IMR-90 (cell line): ENCODE data around the gene NOP14. TPM values are rescaled to one million over a fixed set of nuclear protein-coding genes. Genes with fewer than 3 reads are reported as not detected.

Source experiments
- ATAC-seq: fragments of 200-7000 bp; cut with Tn5 transposase; 2 replicates; pipeline ENCODE4 v1.9.1; 2020; ENCODE audit warnings: low read depth, mild to moderate bottlenecking, moderate library complexity
- BruUV-seq: library from RNA; stranded (reverse); fragments of 400-500 nt; replicated peaks from 2 replicates; lab custom pipeline; 2021; lab: Mats Ljungman, UMichigan
- CTCF ChIA-PET: fragments of 300-600 bp; formaldehyde crosslinking; extraction: SDS; loops from one replicate; lab custom pipeline; 2021; ENCODE audit warnings: antibody characterized with exemption; lab: Yijun Ruan, JAX
- POLR2A ChIA-PET: fragments of 300-600 bp; sonication (Branson Sonifier 250); formaldehyde crosslinking; loops from one replicate; lab custom pipeline; 2022; ENCODE audit warnings: antibody characterized with exemption; ENCODE audit not compliant: unreplicated experiment; lab: Charles Lee
- DNase-seq: peaks from one replicate; pipeline ENCODE4 v3.0.0; 2013
- H2AFZ ChIP-seq: replicated peaks from 2 replicates; pipeline ENCODE3; 2013; ENCODE audit warnings: low read length, mild to moderate bottlenecking; ENCODE audit not compliant: poor library complexity
- H2AK5ac ChIP-seq: 2 replicates; pipeline ENCODE4 v1.6.1; 2013; ENCODE audit warnings: low read depth, low read length, inconsistent platforms
- H2AK9ac ChIP-seq: replicated peaks from 2 replicates; pipeline ENCODE3; 2013; ENCODE audit warnings: mild to moderate bottlenecking, low read depth, low read length, moderate library complexity; ENCODE audit not compliant: poor library complexity
- H2BK120ac ChIP-seq: 2 replicates; pipeline ENCODE4 v1.6.1; 2013; ENCODE audit warnings: low read depth, low read length, inconsistent platforms
- H2BK15ac ChIP-seq: 3 replicates; pipeline ENCODE4 v1.6.1; 2013; ENCODE audit warnings: low read depth, low read length, inconsistent platforms
- H2BK20ac ChIP-seq: 2 replicates; pipeline ENCODE4 v1.6.1; 2013; ENCODE audit warnings: low read depth, mild to moderate bottlenecking, inconsistent platforms, low read length, moderate library complexity
- H2BK5ac ChIP-seq: 2 replicates; pipeline ENCODE4 v1.6.1; 2013; ENCODE audit warnings: mild to moderate bottlenecking, low read depth, low read length, inconsistent platforms; ENCODE audit not compliant: poor library complexity, severe bottlenecking
- H3K14ac ChIP-seq: replicated peaks from 2 replicates; pipeline ENCODE4 v1.6.1; 2013; ENCODE audit warnings: low read depth, low read length, inconsistent platforms
- H3K18ac ChIP-seq: 2 replicates; pipeline ENCODE4 v1.6.1; 2013; ENCODE audit warnings: low read depth, low read length, control low read depth
- H3K23ac ChIP-seq: 2 replicates; pipeline ENCODE4 v1.6.1; 2013; ENCODE audit warnings: low read depth, low read length, inconsistent platforms
- H3K27ac ChIP-seq: 2 replicates; pipeline ENCODE4 v1.5.1; 2013; ENCODE audit warnings: mild to moderate bottlenecking, control low read depth, low read length; ENCODE audit not compliant: insufficient read depth
- H3K27me3 ChIP-seq: 2 replicates; pipeline ENCODE4 v1.6.1; 2013; ENCODE audit warnings: low read length; ENCODE audit not compliant: control insufficient read depth, insufficient read depth
- H3K36me3 ChIP-seq: 2 replicates; pipeline ENCODE4 v1.6.1; 2013; ENCODE audit warnings: low read length, mixed read lengths; ENCODE audit not compliant: control insufficient read depth, insufficient read depth
- H3K4ac ChIP-seq: 2 replicates; pipeline ENCODE4 v1.6.1; 2013; ENCODE audit warnings: low read depth, low read length, inconsistent platforms
- H3K4me1 ChIP-seq: 2 replicates; pipeline ENCODE4 v1.6.1; 2013; ENCODE audit warnings: low read length, mixed read lengths; ENCODE audit not compliant: control insufficient read depth, insufficient read depth
- H3K4me2 ChIP-seq: 2 replicates; pipeline ENCODE4 v1.6.1; 2013; ENCODE audit warnings: low read depth, mild to moderate bottlenecking, control low read depth, low read length, moderate library complexity
- H3K4me3 ChIP-seq: 2 replicates; pipeline ENCODE4 v1.5.1; 2013; ENCODE audit warnings: low read depth, mild to moderate bottlenecking, control low read depth, low read length, moderate library complexity; ENCODE audit not compliant: insufficient read depth
- H3K56ac ChIP-seq: 2 replicates; pipeline ENCODE4 v1.6.1; 2013; ENCODE audit warnings: low read length, inconsistent platforms; ENCODE audit not compliant: insufficient read depth; ENCODE audit errors: extremely low read depth
- H3K79me1 ChIP-seq, 2 experiments: 2 replicates each; pipeline ENCODE4 v1.6.1; 2013; ENCODE audit warnings: low read length in 2 of 2, inconsistent platforms in 1 of 2, low read depth in 1 of 2
- H3K9ac ChIP-seq: 2 replicates; pipeline ENCODE4 v1.6.1; 2013; ENCODE audit warnings: low read depth, low read length, control low read depth
- H3K9me1 ChIP-seq: 2 replicates; pipeline ENCODE4 v1.6.1; 2013; ENCODE audit warnings: low read length, inconsistent platforms; ENCODE audit not compliant: insufficient read depth
- H3K9me3 ChIP-seq: 2 replicates; pipeline ENCODE4 v1.6.1; 2013; ENCODE audit warnings: low read length; ENCODE audit not compliant: control insufficient read depth, insufficient read depth
- H4K20me1 ChIP-seq: 2 replicates; pipeline ENCODE4 v1.6.1; 2013; ENCODE audit warnings: low read length, inconsistent platforms; ENCODE audit not compliant: insufficient read depth
- H4K5ac ChIP-seq: 2 replicates; pipeline ENCODE4 v1.6.1; 2013; ENCODE audit warnings: mild to moderate bottlenecking, low read depth, low read length, control low read depth
- H4K8ac ChIP-seq, 2 experiments: 2 replicates each; pipeline ENCODE4 v1.6.1; 2013; ENCODE audit warnings: low read depth in 2 of 2, low read length in 2 of 2, control low read depth in 1 of 2, inconsistent platforms in 1 of 2
- H4K91ac ChIP-seq: 2 replicates; pipeline ENCODE4 v1.6.1; 2013; ENCODE audit warnings: low read depth, low read length, inconsistent platforms; ENCODE audit not compliant: insufficient read depth
- BHLHE40 ChIP-seq: fragments of 150-350 bp; IDR thresholded peaks from 2 replicates; pipeline ENCODE4 v1.6.1; 2016; ENCODE audit warnings: mild to moderate bottlenecking, low read depth, low read length
- ELK1 ChIP-seq: fragments of 150-350 bp; IDR thresholded peaks from 2 replicates; pipeline ENCODE4 v1.6.1; 2016; ENCODE audit warnings: low read depth, mild to moderate bottlenecking, low read length, moderate library complexity, borderline replicate concordance
- SMC3 ChIP-seq: fragments of 150-350 bp; IDR thresholded peaks from 2 replicates; pipeline ENCODE4 v1.6.1; 2016; ENCODE audit warnings: low read depth, mild to moderate bottlenecking, antibody characterized with exemption, low read length, moderate library complexity
- USF2 ChIP-seq: fragments of 150-350 bp; IDR thresholded peaks from 2 replicates; pipeline ENCODE4 v1.6.1; 2017; ENCODE audit warnings: mild to moderate bottlenecking, antibody characterized with exemption, low read length, low read depth
- WGBS, 2 experiments: methylation state at CpG; one replicate each; pipeline versions ENCODE4 v1.1.5 to v1.1.7; 2013; ENCODE audit warnings: missing lambda C conversion rate in 2 of 2; ENCODE audit not compliant: insufficient read length in 1 of 2; ENCODE audit errors: extremely low coverage in 2 of 2; 5-methylcytosine and 5-hydroxymethylcytosine counted together
- dilution Hi-C: fragments of 300-500 bp; cut with HindIII; formaldehyde crosslinking; loops from one replicate; pipeline ENCODE4 v1.14.3; 2018; ENCODE audit warnings: low sequenced_read_pairs; ENCODE audit not compliant: unreplicated experiment
- in situ Hi-C: fragments of 300-500 bp; cut with MboI; formaldehyde crosslinking; loops from 3 replicates; pipeline ENCODE4 v1.14.3; 2019; ENCODE audit warnings: low sequenced_read_pairs, inconsistent platforms, mixed read lengths
- intact Hi-C: fragments of 100-400 bp; cut with micrococcal nuclease; formaldehyde crosslinking; loops from 2 replicates; pipeline ENCODE4 v1.10.0; 2022
- polyA plus RNA-seq, 3 experiments: library from polyadenylated mRNA; depleted of rRNA; stranded (reverse); fragments of >200 nt; gene quantifications; 2 replicates each; pipeline ENCODE4 v1.2.3, GENCODE V29; 2012; ENCODE audit warnings: low replicate concordance in 1 of 3
- total RNA-seq: library from RNA; depleted of rRNA; stranded (reverse); fragments of >200 nt; gene quantifications from 2 replicates; pipeline ENCODE4 v1.2.3, GENCODE V29; 2012

NOP14 gene
- total and polyA plus RNA-seq, 2 of the 4 experiments (the other 2 are of a cell fraction): 10.9 to 12.6 TPM

- H3K23ac ChIP-seq: no peak overlapping the region
- H3K79me1 ChIP-seq: no peaks in the 10 kb centered on the region
- no peak overlapping the region for H2BK15ac ChIP-seq
- no peak overlapping the region for H3K14ac ChIP-seq
- H3K4ac ChIP-seq: no peak overlapping the region
- no TSS peak for BruUV-seq
- no peak overlapping the region for H3K18ac ChIP-seq
- H4K8ac ChIP-seq: no peak overlapping the region
- H3K27ac ChIP-seq: no peak overlapping the region
- H4K20me1 ChIP-seq: no peaks in the 10 kb centered on the region
- no peak overlapping the region for H3K4me2 ChIP-seq
- H3K9ac ChIP-seq: no peak overlapping the region
- CTCF ChIA-PET: interaction anchor here (0.6 kb wide), 1 partner anchor 38 kb away, joined by 9 read pairs; no protein-coding TSS in a partner anchor
- POLR2A ChIA-PET: no interaction called here
- H2AFZ ChIP-seq: no peak overlapping the region
- no peak overlapping the region for H2AK9ac ChIP-seq
- intact Hi-C loops: loop anchor here (5.0 kb wide), 1 partner anchor 37 kb away; no protein-coding TSS in a partner anchor
- H4K91ac ChIP-seq: no peak overlapping the region
- 63% methylated on average over 2 of the region's 4 CpGs; no CpG with 5 or more reads in 1 of the 2 experiments for WGBS, 2 experiments
- H3K9me3 ChIP-seq: no peaks in the 10 kb centered on the region
- H3K4me1 ChIP-seq: no peaks in the 10 kb centered on the region
- H3K56ac ChIP-seq: no peak overlapping the region
- H2BK20ac ChIP-seq: no peak overlapping the region
- in situ Hi-C loops: no loop called here
- H3K27me3 ChIP-seq: peaks cover 14% of the 10 kb centered on the region
- dilution Hi-C loops: no loop called here
- no peak overlapping the region for H2BK120ac ChIP-seq
- ATAC-seq: no peak
- no peaks in the 10 kb centered on the region for H3K36me3 ChIP-seq
- H3K4me3 ChIP-seq: no peak overlapping the region
- TF ChIP-seq USF2 (no peak), BHLHE40 (no peak), SMC3 (no peak), ELK1 (no peak)
- H3K9me1 ChIP-seq: no peaks in the 10 kb centered on the region
- H2AK5ac ChIP-seq: no peak overlapping the region
- H4K5ac ChIP-seq: no peak overlapping the region
- no peak overlapping the region for H2BK5ac ChIP-seq
- DNase-seq: no peak
Observed at GRCh38 chr4:2995546-2996265, 32.5 kb upstream of the NOP14 start.
